Fibroblast of upper back skin (primary cell): ENCODE measurements around the gene SMNDC1.
"Not testable (repeated sequence)": the region's sequence is repeated elsewhere in the genome, so short reads cannot be mapped to it uniquely, and the experiment has no call there.

ENCODE experiments used
- DNase-seq: peaks from one replicate; pipeline ENCODE4 v3.0.0-alpha.2; 2013

Gene SMNDC1

GRCh38 chr10:110304780-110305421 lies at the start of gene SMNDC1:
TSS of gene SMNDC1 (minus strand) at chr10:110304920. CDS start at chr10:110303587, 1,333 bp downstream.
- peak; percentile 99 for DNase-seq

GRCh38 chr10:110354322-110354766 lies 49.6 kb upstream of the SMNDC1 start:
- DNase-seq: peak; percentile 73

GRCh38 chr10:110353244-110354119 lies 48.8 kb upstream of the SMNDC1 start:
- peak; percentile 79 for DNase-seq

- DNase-seq: no peak
Measured at GRCh38 chr10:110352930-110353243, 48.2 kb upstream of the SMNDC1 start.

GRCh38 chr10:110350812-110351211 lies 46.1 kb upstream of the SMNDC1 start:
- DNase-seq: peak; percentile 19

GRCh38 chr10:110349831-110350230 lies 45.1 kb upstream of the SMNDC1 start:
- DNase-seq: no peak

- no peak for DNase-seq
Measured at GRCh38 chr10:110349386-110349785, 44.7 kb upstream of the SMNDC1 start.

GRCh38 chr10:110348336-110348735 lies 43.6 kb upstream of the SMNDC1 start:
- DNase-seq: no peak

- DNase-seq: no peak
Measured at GRCh38 chr10:110346914-110347313, 42.2 kb upstream of the SMNDC1 start.

- no peak for DNase-seq
Measured at GRCh38 chr10:110345286-110345685, 40.6 kb upstream of the SMNDC1 start.

- peak; percentile 22 for DNase-seq
Measured at GRCh38 chr10:110344622-110345021, 39.9 kb upstream of the SMNDC1 start.

GRCh38 chr10:110343947-110344346 lies 39.2 kb upstream of the SMNDC1 start:
- DNase-seq: no peak

GRCh38 chr10:110340816-110341215 lies 36.1 kb upstream of the SMNDC1 start:
- DNase-seq: peak; percentile 24

- no peak for DNase-seq
Measured at GRCh38 chr10:110340122-110340521, 35.4 kb upstream of the SMNDC1 start.

- DNase-seq: peak; percentile 69
Measured at GRCh38 chr10:110337906-110338305, 33.2 kb upstream of the SMNDC1 start.

GRCh38 chr10:110337401-110337800 lies 32.7 kb upstream of the SMNDC1 start:
- DNase-seq: peak; percentile 27

GRCh38 chr10:110336111-110336721 lies 31.5 kb upstream of the SMNDC1 start:
- peak; percentile 99 for DNase-seq

GRCh38 chr10:110335314-110336064 lies 30.8 kb upstream of the SMNDC1 start:
- DNase-seq: no peak

GRCh38 chr10:110334061-110334656 lies 29.4 kb upstream of the SMNDC1 start:
- no peak for DNase-seq

- not testable (repeated sequence) for DNase-seq
Measured at GRCh38 chr10:110331226-110331795, 26.6 kb upstream of the SMNDC1 start.

GRCh38 chr10:110330675-110331074 lies 26.0 kb upstream of the SMNDC1 start:
- DNase-seq: no peak

GRCh38 chr10:110327262-110327914 lies 22.7 kb upstream of the SMNDC1 start:
- no peak for DNase-seq
